ENCODE results near the gene TMEM38B.
A peak's percentile ranks its signal among the peaks of the same experiment; 100 is the strongest.

Gene TMEM38B, protein sequence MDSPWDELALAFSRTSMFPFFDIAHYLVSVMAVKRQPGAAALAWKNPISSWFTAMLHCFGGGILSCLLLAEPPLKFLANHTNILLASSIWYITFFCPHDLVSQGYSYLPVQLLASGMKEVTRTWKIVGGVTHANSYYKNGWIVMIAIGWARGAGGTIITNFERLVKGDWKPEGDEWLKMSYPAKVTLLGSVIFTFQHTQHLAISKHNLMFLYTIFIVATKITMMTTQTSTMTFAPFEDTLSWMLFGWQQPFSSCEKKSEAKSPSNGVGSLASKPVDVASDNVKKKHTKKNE

DNA sequence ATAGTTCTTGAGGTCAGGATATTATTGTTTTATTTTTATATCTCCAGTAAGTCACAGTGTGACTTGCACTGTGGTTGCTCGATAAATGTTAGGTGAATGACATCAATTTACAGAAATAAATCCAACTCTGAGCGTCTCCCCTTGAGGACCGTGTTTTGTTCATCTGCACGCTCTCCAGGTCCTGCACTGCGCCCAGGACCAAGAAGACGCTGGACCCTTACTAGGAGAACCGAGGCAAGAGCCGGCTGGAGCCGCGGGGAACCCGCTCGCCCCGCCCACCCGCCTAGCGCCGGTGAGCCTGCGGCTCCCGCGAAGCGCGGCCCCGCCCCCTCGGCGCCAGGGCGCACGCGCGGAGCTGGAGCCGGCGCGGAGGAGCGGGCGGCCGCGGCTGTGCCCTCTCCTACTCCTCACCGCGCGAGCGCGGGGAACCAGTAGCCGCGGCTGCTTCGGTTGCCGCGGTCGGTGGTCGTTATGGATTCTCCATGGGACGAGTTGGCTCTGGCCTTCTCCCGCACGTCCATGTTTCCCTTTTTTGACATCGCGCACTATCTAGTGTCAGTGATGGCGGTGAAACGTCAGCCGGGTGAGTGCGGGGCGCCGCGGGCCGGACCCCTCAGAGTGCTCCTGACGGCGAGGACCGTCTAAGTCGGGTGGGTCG, at the start of gene TMEM38B:
TMEM38B (plus strand) TSS at position 352 of the 658 bp plus-strand sequence; CDS start at position 472, 120 bp downstream.
- peak; percentile 85 for DNase-seq

DNA sequence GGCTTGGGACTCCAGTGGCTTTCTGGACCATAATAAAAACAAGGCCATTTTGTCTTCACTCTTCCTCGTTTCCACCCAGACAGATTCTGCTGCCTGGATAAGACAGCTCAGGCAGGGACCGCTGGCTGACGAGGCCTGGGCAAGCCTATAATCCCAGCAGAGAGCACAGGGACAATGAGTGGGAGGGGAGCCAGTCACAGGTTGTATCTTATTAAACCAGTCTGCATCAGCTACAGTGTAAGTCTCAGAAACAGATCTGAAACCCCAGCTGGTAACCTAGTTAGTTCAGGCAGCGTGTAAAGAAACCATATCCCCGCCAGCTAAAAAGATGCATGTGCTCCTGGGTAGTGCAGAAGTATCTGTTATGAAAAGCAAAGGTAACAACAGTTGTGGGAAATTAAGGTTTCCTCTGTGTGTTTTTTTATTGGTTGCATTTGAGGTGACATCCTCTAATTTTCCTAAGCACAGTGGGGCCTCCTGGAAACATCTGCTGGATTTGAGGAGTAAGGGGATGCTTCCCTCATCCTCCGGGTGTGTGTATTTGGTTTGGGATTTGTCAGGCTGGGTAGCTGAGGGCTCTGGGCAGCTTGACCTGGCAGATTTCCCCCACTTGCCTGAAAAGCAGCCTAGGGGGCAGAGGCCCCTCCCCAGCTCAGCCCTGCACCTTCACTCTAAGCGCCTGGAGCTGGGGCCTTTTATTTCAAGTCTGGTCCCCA, 47.3 kb upstream of the TMEM38B start:
- no peak for DNase-seq

DNA sequence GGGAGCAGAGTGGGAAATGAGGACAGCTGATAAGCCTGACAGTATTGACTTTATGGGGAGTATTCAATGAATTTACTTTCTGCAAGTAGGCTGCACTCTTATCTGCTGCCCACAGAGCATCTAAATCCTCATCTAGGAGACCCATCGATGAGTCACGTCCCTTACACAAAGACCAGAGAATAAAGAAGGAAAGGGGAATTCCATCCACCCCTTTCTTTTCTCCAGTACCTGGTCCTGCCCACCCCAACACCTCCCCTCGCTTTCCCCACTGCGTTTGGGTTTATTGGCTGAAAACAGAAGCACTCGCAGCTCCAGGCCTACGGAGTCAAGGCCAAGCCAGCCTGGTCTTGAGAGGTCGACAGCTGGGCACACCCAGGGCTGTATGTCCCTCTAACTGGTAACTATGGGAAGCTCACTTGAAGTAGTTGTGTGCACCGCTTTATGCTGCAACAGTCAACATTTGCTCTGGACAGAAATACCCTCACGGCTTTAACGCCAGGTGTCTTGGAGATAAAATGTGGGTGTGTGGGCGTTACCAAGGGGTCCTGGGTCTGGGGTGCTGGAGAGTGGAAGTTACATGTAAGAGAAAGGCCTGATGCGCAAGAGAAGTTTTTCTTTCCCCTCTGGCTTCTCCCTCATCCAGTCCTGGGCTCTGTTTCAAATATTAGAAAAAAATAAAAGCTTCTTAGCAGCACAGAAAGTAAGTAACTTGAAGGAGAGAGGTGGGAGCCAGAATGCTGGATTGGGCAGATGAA, 46.6 kb upstream of the TMEM38B start:
- no peak for DNase-seq

DNA sequence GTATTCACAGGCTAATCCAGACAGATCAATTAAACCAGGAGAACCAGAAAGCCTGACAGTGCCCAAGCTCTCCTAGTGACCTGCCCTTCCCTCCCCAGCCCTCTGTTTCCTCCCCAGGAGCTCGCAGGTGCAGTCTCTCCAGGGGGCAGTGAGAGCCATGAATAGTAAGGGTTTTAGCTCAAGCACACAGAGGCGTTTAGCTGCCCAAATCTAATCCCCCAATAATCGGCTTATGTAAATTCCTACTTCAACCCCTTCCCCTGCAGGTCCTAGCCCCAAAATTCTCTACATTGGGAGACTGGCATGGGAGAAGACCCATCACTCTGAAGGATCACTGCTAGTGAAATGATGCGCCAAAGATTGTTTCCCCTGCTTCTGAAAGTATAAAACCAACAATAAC, 42.5 kb upstream of the TMEM38B start:
- no peak for DNase-seq

DNA sequence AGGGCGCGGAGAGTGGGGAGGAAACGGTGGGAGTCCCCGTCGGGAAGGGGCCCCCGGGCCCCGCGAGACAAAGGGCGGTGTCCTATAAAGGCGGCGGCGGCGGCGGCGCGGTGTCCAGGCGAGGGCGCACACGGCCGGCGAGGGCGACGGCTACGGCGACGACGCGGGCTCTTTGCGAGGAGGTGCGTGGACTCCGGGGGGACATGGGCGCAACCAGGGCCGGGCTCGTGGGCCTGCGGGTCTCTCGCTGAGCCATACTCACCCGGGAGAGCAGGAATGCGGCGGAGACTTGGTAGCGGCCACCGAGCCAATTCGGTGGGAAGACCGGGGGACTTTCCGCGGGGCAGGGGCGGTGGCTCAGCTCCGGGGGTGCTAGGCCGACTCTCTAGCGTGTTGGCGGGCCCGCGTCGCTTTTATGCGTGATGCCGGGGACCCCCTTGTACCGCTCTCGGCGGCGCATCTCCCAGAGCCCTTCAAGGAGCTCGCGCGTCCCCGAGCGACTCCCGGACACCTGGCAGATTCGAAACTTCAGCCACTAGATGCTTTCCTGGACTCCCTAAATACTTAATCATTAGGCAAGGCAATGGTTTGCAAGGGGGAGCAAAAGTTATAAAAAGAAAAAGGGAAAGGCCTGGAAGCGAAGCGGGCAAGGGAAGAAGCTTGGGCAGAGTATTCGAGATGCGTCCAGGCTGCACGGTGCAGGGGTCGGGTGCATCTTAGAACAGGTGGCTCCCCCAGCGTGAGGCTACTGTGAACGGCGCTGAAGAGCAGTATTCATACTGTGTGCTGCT, 38.0 kb upstream of the TMEM38B start:
- peak; percentile 33 for DNase-seq

DNA sequence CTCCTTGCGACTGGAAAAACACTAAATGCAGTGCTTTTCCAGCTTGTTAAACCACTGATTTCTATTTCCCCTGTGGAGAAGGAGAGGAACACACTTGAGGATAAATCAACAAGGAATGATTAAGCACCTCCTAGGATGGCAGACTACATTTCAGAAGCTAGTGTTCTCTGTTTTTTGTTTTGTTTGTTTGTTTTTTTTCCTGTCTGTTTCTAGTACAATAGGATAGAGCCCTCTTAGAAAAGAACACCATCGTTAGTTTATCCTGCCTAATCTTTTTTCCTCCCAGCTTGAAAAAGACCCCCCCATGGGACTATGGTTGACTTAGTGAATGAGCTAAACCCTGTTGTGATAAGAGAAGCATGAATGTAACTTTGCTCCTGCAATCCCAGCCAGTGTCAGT, 36.0 kb upstream of the TMEM38B start:
- no peak for DNase-seq

DNA sequence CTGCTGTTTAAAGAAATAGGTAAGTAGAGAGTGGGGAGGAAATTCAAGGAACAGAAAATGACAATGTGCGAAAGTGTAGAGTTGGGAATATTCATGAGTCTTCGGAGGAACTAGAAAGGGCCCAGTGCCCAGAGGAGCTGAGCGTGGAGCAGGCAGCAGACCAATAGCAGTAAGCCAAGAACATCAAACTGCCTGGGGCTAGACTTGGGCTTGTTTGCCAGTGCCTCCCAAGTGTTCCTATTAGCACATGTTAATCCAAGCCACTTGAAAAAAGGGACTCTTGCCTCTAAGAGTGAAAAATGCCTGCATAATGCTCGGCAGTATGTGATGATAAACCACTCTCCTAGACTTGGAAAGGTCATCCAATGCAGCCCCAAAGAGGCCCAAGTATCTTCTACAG, 33.3 kb upstream of the TMEM38B start:
- no peak for DNase-seq

DNA sequence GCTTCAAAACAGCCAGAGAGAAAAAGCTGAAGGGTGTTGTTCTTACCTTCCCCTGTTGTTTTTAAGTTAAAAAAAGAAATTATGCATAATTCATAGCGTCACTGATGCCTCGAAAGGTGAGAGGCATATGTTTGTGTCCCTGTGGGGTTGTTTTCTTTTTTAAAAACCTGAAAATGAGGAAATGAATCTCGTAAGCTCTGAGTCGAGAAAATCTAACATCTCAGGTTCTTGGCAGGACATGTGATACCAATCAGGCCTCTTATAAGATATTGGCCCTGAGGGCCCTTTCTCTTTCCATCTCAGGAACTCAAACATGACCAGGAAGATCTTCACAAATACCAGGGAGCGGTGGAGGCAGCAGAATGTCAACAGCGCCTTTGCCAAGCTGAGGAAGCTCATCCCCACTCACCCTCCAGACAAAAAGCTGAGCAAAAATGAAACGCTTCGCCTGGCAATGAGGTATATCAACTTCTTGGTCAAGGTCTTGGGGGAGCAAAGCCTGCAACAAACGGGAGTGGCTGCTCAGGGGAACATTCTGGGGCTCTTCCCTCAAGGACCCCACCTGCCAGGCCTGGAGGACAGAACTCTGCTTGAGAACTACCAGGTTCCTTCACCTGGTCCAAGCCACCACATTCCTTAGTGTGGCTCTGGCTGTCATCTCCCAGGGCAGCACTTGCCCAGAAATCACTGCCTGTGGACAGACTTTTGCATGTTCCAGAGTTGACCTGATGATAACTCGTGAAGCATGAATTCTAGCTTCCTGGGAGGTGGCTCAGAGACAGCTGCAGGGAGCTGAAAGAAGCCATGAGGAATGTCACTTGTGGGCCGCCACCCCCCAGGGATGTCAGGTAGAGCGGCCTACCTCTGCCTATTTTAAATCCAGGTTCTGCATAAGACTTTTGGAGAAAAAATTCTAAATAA, 31.9 kb upstream of the TMEM38B start, which contains the start of gene TAL2:
TAL2 (plus strand) TSS at position 274 of the 921 bp plus-strand sequence; CDS start at position 314, 40 bp downstream.
- no peak for DNase-seq

DNA sequence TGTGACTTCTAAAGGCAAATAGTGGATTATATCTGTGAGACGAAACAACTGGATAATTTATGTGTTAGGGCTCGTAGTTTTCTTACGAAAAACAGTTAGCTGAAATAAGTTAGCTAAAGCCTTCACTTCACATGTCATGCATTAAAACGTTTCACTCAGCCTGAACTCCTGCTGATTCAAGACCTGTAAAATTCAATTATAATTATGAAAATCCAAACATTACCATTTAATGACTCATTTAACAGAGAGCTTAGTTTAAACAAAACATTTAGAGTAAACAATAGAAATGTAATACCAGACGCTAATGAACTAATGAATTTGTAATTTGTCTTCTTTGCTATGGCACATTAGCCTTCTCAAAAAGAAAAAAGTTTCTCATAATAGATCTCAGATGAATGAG, 30.4 kb upstream of the TMEM38B start:
- no peak for DNase-seq

DNA sequence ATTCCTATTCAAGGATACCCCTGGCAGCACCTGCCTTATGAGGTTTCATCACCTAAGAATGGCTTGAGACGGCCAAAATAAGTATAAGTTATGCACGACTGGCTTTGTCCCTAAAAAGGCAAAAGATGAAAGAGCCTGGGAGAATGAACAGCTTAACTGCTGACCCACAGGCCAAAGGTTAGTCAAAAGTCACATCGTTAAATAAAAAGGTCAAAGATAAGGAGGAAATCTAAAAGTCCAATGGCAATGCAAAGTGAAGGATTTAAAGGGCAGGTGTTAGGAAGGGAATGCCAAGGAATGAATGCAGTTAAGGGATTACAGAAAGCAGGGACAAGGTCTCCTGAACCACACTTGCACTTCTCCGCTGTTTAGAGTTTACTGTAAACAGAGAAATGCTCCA, 26.5 kb upstream of the TMEM38B start:
- DNase-seq = no peak

DNA sequence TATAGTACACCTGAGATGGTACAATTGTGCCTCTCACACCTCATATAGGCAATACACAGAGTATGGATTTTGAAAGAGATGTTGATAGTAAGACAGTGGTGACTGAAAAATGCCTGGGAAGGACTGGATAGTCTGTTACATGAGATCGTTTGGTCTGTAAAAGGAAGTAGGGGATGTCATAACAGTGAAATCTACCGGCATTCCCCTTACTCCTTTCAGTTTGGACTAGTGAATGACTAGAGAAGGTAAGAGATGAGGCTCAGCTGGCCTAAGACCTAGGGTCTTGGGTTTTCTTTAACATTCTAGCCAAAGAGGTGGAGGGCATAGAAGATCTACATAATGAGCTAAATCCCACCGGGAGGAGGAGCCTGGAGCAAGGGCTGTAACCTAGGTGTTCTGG, 24.0 kb upstream of the TMEM38B start:
- DNase-seq = no peak

DNA sequence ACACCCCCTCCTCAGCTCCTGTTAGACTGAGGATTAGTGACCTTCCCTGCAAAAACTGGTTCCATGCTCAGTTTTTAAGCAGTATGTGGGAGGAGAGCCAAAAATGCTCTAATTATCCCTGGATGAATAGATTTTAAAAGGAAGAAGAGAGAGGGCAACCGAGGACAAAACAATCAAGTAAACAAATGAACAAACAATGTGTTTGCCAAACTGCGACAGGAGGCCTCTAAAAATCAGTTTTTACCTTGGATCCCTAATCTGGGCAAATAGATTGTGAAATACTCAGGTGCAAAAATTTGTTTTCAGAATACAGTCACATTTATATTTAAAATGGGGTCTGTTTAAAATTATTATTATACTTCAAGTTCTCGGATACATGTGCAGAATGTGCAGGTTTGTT, 23.6 kb upstream of the TMEM38B start:
- no peak for DNase-seq

DNA sequence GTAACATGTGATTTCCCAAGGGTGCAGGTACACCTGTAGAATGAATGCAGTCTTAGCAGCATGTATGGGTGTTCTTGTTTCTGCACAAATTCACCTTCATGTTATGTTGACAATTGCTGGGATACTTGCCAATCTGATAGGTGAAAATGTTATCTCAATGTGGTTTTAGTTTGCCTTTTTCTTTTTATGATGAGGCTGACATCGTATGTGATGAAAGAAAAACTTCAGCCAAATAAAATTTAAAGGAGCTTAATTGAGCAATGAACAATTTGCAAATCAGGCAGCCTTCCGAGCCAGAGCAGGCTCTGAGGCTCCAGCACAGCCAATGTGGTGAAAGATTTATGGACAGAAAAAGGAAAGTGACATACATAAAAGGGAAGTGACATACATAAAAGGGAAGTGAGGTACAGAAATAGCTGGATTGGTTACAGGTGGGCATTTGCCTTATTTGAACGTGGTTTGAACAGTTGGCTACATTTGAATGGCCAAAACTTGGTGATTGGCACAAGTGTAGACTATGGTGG, 21.6 kb upstream of the TMEM38B start:
- no peak for DNase-seq

DNA sequence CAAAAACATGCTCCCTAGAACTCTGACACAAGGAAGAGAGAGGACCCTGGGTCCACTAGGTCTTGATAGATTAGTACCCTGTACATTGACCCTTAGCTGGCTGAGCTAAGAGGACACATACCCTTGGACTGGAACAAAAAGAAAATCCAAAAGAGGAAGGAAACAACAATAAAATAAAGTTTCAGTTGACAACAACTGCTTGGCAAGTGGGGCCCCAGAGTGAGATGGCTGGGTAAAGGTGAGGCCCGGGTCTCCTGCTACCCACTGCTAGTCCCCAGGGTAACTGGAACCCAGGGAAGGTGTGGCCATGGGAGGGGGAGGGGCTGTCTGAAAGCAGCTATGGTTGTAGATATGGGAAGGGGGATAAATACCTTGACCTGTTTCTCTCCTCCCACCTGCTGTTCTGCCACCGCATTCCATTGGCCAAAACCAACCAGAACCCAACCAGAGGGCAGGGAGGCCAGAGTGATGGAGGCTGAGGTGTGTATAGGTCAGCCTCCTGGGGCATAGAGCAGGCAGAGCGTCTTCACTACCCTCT, 20.4 kb upstream of the TMEM38B start:
- no peak for DNase-seq

DNA sequence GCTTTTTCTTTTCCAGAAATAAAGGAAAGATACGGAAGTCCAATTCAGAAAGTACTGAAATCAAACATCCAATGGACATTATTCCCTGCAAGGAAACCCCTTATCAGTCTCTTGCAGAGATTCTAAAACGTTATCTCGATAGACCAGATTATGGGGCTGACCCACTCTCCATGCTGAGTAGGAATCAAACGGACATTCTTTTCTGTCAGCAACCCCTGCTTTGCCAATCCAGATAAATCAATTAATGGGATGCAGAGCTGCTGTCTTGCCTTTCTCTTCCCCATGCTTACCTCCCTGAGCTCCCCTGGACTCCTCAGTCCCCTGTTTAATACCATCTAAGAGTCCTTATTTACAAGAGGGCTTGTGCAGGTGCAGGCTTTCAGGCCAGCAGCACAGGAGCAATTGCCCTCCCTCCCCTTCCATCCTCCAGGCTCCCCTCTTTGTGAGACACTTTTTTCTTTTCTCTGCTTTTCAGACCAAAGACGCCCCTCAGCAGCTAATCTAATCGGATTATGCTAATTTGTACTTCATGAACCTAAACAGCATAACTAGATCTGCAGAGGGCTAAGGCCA, 17.9 kb upstream of the TMEM38B start:
- DNase-seq = no peak

DNA sequence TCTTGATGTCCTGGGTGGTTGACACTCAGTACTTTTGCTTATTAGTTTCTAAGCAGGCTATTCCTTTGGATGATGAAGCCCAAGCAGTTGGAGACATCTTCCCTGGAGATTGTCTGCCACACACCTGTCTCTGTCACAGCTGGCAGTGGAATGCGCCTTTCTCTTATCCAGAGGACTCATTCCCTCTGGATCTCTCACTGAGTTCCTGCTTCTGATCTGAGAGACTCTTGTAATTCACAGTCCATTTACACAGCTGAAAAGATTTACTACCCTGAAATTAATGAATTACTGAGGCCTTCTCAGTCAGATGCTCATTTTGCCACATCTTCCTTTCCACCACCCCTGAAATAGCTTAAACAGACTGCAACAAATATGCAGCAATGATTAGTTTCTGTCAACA, 16.2 kb upstream of the TMEM38B start:
- no peak for DNase-seq

DNA sequence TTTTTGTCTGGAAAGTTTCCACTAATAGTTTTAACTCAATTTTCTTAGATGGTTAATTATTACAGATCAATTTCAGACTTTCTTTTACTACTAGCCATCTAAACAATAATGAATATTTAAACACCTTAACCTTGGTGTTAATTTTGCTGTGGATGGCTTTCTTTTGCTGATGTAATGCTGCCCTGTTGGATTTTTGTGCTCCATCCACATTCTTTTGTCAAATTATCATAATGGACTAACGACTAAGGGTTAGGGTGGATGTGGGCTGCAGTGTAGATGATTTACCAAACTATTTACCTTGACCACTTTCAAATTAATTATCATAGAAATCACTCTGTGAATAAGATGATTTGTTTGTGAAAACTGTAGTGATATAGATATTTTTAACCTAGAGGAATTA, 15.6 kb upstream of the TMEM38B start:
- DNase-seq = no peak

DNA sequence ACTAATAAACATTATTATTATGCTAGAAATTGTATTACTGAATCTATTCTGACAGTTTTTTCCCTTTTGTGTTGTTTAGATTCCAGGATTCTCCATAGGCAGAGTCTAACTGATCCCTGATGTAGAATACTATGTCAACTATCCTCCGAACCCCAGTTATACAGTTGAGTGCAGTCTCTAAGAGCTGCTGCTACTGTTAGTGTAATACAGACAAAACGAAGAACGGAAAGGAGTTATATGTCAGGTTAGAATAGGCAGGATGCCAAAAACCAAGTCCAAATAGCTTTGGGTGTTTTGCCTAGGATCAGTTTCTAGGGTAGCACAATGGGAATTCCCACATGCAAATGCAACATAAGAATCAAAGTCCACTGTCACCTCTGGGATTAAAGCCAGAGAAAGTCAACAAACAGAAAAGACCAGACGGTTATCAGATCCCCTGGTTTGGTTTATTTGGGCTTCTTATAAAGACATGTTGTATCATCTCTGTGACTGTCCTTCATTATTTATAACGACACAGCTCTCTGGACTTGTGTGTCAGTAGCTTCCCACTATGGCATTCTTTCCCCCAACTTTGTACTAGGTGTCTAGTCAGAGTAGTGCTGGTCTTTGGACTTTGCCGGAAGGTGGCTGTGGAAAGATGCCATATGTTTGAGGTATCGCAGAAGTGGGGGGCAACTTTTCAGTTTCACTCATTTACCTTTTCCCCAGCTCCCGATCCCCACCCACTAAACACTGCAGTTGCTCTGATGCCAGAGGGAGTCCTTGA, 14.9 kb upstream of the TMEM38B start:
- DNase-seq = no peak

DNA sequence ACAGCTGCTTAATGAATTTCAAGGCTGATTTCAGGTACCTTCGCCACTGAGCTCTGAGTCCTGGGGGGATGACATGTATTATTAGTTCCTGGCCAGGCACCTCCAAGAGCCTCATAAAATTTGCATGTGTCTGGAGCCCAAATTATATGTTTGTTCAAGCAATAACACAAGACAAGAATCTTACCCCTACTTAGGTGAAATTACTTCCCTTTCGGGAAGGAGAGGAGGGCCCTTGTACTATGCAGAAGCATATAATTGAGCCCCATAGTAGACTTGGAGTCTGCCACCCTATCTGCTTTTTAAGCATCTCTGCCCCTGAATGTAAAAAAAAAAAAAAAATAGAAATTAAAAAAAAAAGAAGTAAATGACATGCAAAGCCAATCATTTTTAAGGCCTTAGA, 13.0 kb upstream of the TMEM38B start:
- no peak for DNase-seq

DNA sequence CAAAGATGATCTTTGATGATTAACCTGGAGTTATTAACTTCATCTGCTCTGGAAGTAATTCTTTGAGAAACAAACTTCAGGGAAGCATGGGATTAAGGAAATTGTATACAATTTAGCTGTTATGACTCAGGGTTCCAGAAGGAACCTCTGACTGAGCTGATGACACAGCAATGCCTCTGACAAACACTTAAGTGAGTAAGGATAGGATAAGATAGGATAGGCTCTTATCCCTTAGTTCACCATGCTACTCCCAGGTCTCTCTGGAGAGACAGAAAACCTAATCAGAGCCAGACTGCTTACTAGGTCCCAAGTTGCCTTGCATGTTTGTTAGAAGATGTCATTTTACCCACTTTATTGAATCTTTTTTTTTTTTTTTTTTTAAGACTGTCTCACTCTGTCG, 12.6 kb upstream of the TMEM38B start:
- DNase-seq = no peak
